Brain pericyte (primary cell): ENCODE results near the gene SYTL1.

ENCODE experiments used
- DNase-seq: peaks from one replicate; pipeline ENCODE4 v3.0.0-alpha.2; 2012; ENCODE audit warnings: low read depth, low spot score

The SYTL1 gene

DNA sequence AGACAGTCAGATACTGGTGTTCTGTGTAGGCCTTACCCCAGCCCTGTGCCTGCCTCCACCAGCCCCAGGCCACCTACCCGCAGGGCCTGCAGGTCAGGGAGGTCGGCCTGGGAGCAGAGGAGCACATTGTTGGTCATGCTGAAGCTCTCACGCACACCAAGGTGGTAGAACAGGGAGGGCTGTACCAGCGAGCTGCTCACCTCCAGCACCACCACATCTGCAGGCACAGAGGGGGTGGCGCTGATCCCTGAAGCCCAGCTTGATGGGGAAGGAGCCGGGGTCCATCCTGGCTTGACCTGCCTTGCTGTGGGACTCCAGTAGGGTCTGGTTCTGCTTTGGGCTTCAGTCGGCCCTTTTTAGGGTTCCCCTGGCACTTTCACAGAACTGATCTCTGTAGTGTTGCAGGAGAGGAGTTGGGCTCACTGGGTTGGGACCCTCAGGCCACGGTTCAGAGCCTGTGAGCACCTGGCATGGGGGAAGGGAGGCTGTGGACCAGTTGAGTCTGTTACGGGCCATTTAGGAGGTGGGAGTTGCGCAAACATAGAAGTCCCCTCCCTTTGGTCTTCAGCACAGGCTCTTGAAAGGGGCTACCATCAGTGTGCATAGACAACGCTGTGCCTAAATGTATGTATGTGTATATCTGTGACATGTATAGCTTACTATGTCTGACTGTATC is 23.0 kb downstream of the SYTL1 start:
- no peak for DNase-seq

DNA sequence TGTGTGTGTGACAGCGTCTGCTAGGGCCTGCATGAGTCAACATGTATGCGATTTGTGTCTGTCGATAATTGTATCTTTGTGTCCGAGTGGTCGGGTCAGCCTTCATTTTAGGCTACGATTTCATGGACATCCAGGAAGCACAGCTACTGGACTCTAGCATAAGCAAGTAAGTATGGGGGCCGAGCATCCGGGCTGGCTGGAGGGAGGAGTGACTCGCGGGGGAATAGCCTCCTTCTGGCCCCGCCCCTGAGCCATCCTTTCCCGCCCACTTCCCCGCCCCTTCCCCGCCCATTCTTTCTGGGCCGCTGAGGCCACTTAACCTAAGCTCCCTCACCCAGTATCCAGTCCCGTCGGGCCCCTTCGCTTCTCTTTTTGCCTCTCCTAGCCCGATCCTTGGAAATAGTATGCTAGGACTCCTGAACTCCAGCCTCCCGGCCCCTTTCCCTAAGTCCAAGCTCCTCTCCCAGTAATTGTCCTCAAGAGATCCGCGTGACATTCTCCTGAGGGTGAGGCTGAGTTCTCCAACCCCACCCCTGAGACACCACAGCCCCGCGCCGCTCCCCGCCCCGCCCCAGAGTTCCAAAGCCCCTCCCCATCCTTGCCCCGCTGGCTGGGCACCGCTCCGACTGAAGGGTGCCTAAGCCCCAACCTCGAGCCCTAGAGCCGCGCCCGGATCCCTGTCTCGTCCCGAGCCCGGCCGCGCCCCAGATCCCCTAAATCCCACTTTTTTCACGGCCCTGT is 23.7 kb downstream of the SYTL1 start:
- DNase-seq, result peak; percentile 61

DNA sequence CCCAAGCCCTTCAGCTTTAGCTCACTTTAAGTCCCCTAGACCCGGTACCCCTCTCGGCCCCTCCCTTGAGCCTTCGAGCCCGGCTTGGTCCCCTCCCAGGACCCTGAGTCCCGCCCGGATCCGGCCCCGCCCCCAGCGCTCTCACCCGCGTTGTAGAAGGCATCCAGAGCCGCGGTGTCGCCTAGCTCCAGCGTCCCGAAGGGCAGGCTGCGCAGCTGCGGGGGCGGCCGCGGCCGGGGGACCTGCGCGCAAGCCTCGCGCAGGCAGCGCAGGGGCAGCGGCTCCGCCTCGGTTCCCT is 24.2 kb downstream of the SYTL1 start:
- DNase-seq, result no peak

- no peak for DNase-seq
Observed at GRCh38 chr1:27366411-27367159, 24.8 kb downstream of the SYTL1 start, which contains the start of gene MAP3K6. TSS of gene MAP3K6 (minus strand) at chr1:27366961. CDS start at chr1:27366597, 364 bp downstream.

DNA sequence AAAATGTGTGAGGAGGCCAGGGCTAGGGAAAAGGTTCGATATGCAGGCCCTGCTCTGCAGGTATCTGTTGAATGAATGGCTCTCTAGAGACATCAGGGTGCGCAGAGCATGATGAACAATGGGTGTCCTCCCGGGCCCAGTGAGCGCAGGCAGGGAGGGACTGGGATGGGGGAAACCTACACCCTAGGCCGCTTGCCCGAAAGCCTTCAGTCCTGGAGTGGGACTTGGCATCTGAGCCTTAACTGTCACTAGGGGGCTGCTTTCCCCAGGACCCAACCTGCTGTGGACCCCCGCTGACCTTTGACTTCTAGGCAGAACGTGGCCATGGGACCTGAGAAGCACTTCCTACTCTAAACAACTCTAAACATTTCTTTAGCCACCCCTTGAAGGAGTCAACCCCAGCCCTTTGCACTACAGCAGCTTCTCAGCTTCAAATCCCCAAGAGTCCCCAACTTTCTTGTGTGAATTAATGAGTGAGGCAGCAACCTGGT is 25.4 kb downstream of the SYTL1 start:
- DNase-seq, result no peak

DNA sequence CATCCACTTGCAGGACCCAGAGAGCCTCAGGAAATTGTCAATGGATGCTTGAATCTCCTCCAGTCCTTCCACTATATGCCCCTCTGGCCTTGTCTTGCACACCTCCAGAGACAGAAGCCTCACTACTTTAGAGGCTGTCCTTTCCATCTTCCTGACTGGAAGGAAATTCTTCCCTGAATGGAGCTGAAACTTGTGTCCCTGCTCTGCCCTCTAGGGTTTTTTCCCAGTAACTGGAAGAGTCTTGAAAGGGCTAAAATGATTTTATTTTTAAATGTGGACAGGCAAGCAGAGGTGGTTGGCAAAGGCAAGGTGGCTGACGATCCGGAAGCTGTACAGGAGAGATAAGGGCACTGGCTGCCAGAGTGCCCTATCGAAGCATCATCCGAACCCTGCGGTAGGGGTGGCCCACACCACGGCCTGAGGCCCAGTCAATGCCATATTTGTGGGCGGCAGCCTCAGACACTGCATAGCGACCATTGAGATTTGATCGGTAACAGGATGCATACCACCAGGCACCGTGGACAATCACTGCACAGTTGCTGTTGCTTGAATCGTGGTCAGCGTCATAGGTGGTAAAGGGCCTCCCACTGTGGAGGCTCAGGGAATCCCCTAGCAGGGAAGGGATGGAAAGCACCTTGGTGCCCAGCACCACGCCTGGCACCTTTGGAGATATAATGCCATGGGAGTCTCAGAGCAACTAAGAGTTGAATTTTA is 27.2 kb downstream of the SYTL1 start:
- no peak for DNase-seq

GRCh38 chr1:27372022-27372807 is 30.4 kb downstream of the SYTL1 start:
- DNase-seq, result no peak

- no peak for DNase-seq
Observed at GRCh38 chr1:27372808-27373690, 31.2 kb downstream of the SYTL1 start.

- DNase-seq, result no peak
Observed at GRCh38 chr1:27374362-27375086, 32.7 kb downstream of the SYTL1 start, which contains the start of gene FCN3. TSS of gene FCN3 (minus strand) at chr1:27374824. CDS start at chr1:27374818, 6 bp downstream.

DNA sequence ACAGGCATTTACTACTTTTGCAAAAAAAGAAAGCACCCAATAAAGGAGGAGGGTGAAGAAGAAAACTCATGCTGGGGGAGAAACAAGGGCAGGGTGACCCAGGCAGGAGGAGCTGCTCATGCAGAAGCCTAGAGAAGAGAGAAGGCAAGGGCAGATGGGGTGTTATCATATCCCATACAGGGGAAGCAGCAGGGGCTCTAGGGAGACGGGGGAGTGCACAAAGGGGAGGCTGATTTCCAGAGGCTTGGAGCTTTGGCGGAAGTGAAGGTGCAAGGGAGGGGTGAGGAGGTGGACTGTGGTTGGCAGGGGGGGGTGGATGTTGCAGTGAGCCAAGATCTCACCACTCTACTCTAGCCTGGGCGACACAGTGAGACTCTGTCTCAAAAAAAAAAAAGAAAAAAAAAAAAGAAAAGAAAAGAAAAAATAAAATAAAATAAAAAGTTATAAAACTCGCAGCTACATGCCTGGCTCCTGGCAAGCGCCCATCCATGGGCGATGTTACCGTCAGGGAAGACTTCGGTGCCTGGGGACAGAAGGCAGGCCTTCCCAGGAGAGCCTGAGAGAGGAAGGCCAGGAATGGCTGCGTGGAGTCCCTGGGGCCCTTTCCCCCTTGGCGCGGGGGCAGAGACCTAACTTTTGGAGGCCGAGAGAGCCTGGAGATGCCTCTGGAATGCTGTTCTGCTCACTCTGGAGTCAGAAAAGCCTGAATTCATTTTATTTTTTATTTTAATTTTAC is 36.1 kb downstream of the SYTL1 start:
- no peak for DNase-seq

DNA sequence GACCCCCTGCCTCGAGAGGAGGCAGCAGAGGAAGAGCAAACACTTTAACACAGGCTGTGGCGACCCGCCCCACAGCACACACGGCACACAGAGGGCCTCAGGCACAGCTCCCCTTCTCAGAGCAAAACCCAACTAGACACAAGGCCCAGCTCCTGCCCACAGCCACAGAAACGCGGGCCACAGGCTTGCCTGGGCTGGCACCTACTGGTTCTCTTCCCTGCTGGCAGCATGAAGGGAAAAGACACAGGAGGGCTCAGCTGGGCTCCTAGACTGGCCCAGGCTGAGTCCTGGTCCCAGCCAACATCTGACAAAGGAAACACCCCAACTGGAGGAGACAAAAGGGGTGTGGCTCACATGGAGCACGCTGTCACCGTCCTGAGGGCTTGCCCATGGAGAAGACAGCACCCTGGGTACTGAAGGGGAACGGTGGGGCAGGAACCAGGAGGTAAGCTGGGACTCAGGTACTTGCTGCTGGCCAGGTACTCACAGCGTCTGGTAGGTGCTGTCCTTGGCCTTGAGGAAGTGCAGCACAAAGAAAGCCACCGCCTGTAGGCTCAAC is 37.8 kb downstream of the SYTL1 start:
- no peak for DNase-seq

- DNase-seq, result no peak
Observed at GRCh38 chr1:27380224-27380623, 38.4 kb downstream of the SYTL1 start.

DNA sequence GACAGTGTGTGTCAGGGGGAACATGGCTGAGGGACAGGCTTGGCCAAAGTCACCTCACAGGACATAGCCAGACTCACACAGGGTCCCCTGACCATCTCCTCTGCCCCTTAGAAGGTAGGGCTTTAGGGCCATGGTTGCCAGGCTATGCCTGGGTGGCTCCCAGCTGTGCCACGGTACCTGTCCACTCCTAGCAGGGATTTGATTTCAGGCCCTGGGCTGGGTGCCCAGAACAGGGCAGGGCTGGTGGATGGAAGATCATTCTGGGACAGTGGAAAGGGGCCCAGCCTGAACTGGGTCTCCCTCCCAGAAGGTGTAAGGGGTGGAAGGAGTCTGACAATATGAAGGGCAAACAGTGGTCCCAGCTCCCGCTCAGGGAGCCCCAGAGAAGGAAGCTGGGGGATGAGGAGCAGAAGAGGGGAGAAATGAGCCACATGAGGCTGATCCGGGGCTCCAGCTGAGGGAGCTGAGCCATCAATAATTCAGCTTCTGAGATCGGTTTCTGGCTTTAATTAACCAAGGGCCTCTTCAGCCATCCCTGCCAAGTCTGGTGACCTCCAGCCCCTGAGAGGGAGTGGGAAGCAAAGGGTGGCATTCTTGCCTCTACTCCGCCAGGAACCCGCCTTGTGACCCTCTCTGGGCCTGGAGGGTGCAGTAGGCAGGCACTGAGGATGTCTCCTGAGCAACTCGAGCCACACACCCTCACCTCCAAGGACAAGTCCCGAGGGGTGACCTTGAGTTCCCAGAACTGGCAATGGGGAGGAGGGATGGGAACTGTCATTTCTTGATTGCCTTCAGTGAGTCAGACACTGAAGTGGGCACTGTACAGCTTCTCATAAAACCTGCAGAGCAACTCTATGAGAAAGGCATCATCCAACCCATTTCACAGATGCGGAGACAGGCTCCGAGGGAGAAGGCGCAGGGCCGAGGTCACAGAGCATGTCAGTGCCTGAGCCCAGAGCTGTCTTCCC is 39.2 kb downstream of the SYTL1 start:
- no peak for DNase-seq

DNA sequence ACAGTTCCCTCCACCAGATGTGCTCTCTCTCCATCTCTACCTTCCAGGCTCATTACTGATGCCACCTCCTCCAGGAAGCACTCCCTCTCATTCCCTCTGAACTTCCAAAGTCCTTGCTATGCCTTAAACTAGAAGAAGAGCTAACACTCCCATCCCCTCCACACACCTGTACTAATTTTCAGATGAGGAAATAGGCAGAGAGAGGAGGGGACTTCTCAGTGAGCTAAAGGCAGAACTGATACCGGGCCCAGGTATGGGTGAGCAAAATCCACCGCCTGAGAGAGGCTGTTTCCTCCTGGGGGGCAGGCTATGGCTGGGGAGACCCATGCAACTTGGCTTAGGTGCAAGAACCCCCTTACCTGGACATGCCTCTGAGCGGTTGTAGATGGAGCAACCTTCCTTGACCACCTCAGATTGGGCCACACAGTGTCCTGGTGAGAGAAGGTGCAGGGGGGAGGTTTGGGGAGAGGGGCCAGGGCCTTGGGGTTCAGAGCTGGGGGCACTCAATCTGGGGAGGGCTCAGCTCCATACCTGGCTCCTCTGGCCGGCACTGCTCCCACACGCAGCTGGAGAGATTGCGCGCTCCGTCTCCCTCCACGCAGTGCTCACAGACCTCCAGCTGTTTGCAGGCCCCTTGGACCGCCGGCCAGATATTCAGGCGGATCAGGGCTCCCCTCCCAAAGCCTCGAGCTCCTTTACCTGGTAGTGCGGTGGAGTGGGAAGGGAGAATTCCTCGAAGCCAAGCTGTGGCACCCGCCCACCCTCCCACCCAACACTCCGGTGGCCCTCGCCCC is 40.3 kb downstream of the SYTL1 start:
- DNase-seq, result no peak

- no peak for DNase-seq
Observed at GRCh38 chr1:27383039-27383605, 41.3 kb downstream of the SYTL1 start, which contains the start of gene CD164L2. TSS of gene CD164L2 (minus strand) at chr1:27383333. CDS start at chr1:27383239, 94 bp downstream.

- no peak for DNase-seq
Observed at GRCh38 chr1:27383661-27384060, 41.8 kb downstream of the SYTL1 start.
